GM12873 (cell line): Measurements from ENCODE around the gene ZNF79.

Experiments used
- TF ChIP-seq, protein P1 (sequence below): IDR thresholded peaks from 2 replicates; pipeline ENCODE4 v1.5.1; 2012; ENCODE audit warnings: low read depth, mild to moderate bottlenecking, moderate library complexity, low read length, control low read depth; ENCODE audit not compliant: insufficient read depth; ENCODE audit errors: missing control alignments

ZNF79 gene

DNA sequence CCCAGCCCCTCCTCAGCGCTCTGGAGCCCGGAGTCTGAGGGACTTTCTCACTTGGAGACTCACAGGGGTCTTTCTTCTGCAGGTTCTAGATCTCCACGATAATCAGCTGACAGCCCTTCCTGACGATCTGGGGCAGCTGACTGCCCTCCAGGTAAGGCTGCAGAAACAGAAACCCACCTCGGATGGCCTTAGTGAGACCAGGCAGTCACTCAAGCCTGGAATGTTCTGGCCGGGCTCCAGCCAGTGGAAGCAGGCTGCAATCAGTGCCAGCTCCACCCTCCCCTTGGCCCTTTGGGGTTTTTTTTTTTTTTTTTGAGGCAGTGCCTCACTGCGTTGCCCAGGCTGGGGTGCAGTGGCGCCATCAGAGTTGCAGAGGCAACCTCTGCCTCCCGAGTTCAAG, 34.7 kb downstream of the ZNF79 start:
- TF ChIP-seq, protein P1, sequence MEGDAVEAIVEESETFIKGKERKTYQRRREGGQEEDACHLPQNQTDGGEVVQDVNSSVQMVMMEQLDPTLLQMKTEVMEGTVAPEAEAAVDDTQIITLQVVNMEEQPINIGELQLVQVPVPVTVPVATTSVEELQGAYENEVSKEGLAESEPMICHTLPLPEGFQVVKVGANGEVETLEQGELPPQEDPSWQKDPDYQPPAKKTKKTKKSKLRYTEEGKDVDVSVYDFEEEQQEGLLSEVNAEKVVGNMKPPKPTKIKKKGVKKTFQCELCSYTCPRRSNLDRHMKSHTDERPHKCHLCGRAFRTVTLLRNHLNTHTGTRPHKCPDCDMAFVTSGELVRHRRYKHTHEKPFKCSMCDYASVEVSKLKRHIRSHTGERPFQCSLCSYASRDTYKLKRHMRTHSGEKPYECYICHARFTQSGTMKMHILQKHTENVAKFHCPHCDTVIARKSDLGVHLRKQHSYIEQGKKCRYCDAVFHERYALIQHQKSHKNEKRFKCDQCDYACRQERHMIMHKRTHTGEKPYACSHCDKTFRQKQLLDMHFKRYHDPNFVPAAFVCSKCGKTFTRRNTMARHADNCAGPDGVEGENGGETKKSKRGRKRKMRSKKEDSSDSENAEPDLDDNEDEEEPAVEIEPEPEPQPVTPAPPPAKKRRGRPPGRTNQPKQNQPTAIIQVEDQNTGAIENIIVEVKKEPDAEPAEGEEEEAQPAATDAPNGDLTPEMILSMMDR = no peak

DNA sequence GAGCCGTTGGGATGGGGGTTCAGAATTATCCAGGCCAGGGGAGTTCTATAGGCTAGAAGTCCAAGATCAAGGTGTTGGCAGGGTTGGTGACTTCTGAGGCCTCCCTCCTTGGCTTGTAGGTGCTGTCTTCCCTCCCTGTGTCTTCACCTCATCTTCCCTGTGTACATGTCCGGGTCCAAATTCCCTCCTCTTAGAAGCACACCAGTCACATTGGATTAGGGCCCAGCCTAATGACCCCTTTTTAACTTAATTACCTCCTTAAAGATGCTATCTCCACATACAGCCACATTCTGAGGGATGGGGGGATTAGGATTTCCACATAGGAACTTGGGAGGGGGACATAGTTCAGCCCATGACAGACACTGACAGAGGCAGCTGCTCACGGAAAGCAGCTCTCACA, 39.2 kb downstream of the ZNF79 start:
- TF ChIP-seq, protein P1 = no peak

DNA sequence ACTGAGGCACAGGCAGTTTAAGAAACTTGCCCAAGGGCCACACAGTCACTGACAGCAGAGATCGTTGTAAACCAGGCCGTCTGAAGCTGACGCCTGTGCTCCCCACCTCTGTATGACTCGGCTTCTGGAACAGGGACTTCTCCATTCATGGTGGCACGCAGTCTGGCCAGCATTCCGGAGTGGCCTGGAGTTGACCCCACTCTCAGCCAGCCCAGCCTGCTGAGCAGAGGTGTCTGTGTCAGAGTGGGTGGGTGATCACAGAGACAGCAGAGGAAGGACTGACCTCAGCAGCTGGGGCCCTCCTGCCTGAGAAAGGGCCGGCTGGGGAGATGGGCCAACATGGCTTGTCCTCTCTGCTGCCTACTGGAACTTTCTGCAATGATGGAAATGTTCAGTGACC, 39.7 kb downstream of the ZNF79 start:
- TF ChIP-seq, protein P1 = no peak

DNA sequence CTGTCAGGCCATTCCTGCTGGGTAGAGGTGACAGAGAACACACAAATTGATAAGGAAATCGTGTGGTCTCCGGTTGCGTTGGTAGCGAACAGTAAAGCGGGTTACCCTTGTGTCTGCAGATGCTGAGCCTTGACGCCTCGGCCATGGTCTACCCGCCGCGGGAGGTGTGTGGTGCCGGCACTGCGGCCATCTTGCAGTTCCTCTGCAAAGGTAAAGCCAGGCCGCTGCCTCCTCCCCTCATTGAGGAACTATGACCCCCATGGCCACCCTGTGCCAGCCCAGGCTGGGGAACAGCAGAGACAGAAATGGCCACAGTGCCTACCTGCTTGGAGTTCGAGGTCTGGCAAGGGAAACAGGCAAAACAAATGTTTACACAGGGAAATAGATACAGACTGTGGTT, 43.4 kb downstream of the ZNF79 start:
- TF ChIP-seq, protein P1 = no peak

DNA sequence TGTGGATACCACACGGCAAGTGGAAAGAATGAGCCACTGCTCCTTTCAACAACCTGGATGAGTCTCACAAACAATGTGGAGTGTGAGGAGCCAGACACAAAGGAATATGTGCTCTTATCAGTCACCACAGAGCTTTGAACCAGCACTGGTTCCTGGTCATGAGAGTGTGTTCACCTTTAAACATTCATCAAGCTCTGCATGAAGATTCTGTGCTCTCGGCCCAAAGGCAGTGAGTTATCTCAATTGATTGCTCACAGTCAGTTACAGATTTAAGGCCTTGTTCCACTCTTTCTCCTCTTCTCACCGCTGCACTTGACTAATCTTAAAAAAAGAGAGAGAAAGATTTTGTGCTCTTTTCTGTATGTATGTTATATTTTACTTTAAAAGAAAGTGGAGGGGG, 46.5 kb downstream of the ZNF79 start:
- TF ChIP-seq, protein P1 = no peak

DNA sequence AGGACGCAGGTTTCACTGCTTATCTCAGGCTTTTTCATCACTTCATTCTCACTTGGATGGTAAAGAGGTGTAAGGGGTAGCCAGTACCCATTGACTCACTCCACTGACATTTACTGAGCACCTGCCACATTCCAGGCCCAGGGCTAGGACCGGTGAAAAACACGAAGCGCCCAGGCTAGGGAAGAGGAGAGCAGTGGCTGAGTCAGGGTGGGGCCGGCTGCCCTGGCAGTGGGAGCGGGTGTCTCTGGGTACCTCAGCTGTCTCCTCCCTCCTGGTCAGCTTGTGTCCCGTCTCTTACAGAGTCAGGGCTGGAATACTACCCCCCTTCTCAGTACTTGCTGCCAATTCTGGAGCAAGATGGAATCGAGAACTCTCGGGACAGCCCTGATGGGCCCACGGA, 49.3 kb downstream of the ZNF79 start:
- TF ChIP-seq, protein P1 = no peak

DNA sequence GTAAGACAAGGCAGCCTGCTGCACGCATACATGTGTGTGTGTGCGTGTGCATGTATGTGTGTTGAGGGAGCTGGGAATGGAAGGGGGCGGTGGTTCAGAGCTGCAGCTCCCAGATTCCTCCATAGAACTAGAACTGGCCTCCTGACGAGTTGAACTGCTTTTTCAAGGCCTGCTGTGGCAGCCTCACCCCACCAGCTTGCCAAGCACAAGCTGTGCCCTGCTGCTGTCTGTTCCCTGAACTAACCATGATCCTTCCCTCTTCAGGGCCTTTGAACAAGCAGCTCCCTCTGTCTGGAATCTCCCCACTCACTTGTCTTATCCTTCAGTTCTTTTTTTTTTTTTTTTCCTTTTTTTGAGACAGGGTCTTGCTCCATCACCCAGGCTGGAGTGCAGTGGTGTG, 49.8 kb downstream of the ZNF79 start:
- TF ChIP-seq, protein P1 = no peak
